GM12878 (cell line): ENCODE measurements around the gene PPA1. TPM values are rescaled to one million over a fixed set of nuclear protein-coding genes. Genes with fewer than 3 reads are reported as not detected.

ENCODE experiments used
- ATAC-seq: fragments of 200-7000 bp; cut with Tn5 transposase; 3 replicates; pipeline ENCODE4 v1.9.1; 2020; ENCODE audit warnings: mild to moderate bottlenecking, moderate library complexity
- BruUV-seq: library from RNA; stranded (reverse); fragments of 400-500 nt; replicated peaks from 2 replicates; lab custom pipeline; 2021; lab: Mats Ljungman, UMichigan
- CTCF ChIA-PET: fragments of 300-600 bp; sonication (Branson Sonifier 250); formaldehyde crosslinking; extraction: SDS; loops from one replicate; lab custom pipeline; 2021; ENCODE audit warnings: inconsistent platforms; lab: Yijun Ruan, JAX
- POLR2A ChIA-PET: fragments of 350-600 bp; formaldehyde crosslinking; extraction: SDS; loops from one replicate; lab custom pipeline; 2021; ENCODE audit warnings: inconsistent platforms; lab: Charles Lee
- RAD21 ChIA-PET: fragments of 300-600 bp; sonication (Branson Sonifier 250); formaldehyde crosslinking; loops from one replicate; lab custom pipeline; 2023; ENCODE audit warnings: antibody characterized with exemption; ENCODE audit not compliant: unreplicated experiment; lab: Charles Lee
- SMC1A ChIA-PET: fragments of 300-600 bp; sonication (Branson Sonifier 250); formaldehyde crosslinking; loops from one replicate; lab custom pipeline; 2023; ENCODE audit not compliant: unreplicated experiment, uncharacterized antibody; lab: Charles Lee
- DNase-seq: peaks from one replicate; pipeline ENCODE4 v3.0.0-alpha.2; 2011; ENCODE audit warnings: low read depth, low spot score
- FAIRE-seq: peaks from 3 replicates; lab custom pipeline; 2011; peaks lifted over from hg19 to GRCh38; lab: Jason Lieb, UNC
- H2AFZ ChIP-seq: 2 replicates; pipeline ENCODE4 v1.6.0; 2011; ENCODE audit warnings: low read depth, low read length, control low read depth; ENCODE audit not compliant: control insufficient read depth
- H3K27ac ChIP-seq: 2 replicates; pipeline ENCODE4 v1.5.1; 2011; ENCODE audit warnings: control low read depth; ENCODE audit not compliant: control insufficient read depth, insufficient read depth
- H3K27me3 ChIP-seq, 2 experiments: replicated peaks in 1 of 2; 2 replicates each; pipeline versions ENCODE4 v1.6.0 to v1.6.1; 2011; ENCODE audit warnings: low read length in 1 of 2; ENCODE audit not compliant: control insufficient read depth in 2 of 2, insufficient read depth in 2 of 2
- H3K36me3 ChIP-seq, 2 experiments: 2 replicates each; pipeline ENCODE4 v1.5.1; 2011; ENCODE audit warnings: low read length in 1 of 2; ENCODE audit not compliant: control insufficient read depth in 2 of 2, insufficient read depth in 2 of 2
- H3K4me1 ChIP-seq: 2 replicates; pipeline ENCODE4 v1.6.1; 2011; ENCODE audit warnings: mild to moderate bottlenecking, low read length, moderate library complexity, mixed read lengths; ENCODE audit not compliant: control insufficient read depth, insufficient read depth
- H3K4me2 ChIP-seq: 2 replicates; pipeline ENCODE4 v1.6.0; 2011; ENCODE audit warnings: control low read depth; ENCODE audit not compliant: control insufficient read depth, insufficient read depth
- H3K4me3 ChIP-seq: fragments of 200-600 bp; sonication (generic); 2 replicates; pipeline ENCODE4 v1.5.1; 2016
- H3K79me2 ChIP-seq: 2 replicates; pipeline ENCODE4 v1.6.0; 2011; ENCODE audit warnings: low read length; ENCODE audit not compliant: control insufficient read depth, insufficient read depth
- H3K9ac ChIP-seq: 2 replicates; pipeline ENCODE4 v1.8.0; 2011; ENCODE audit warnings: low read length, control low read depth, mixed read lengths; ENCODE audit not compliant: control insufficient read depth, insufficient read depth
- H3K9me3 ChIP-seq: replicated peaks from 3 replicates; pipeline ENCODE4 v1.5.1; 2011; ENCODE audit warnings: mild to moderate bottlenecking, low read length; ENCODE audit not compliant: control insufficient read depth, insufficient read depth
- H4K20me1 ChIP-seq: 2 replicates; pipeline ENCODE4 v1.6.0; 2011; ENCODE audit not compliant: control insufficient read depth, insufficient read depth
- CHD1 ChIP-seq: IDR thresholded peaks from 2 replicates; pipeline ENCODE4 v1.6.1; 2012; ENCODE audit warnings: low read depth, low read length, improper control_type of control experiment
- PAX5 ChIP-seq: IDR thresholded peaks from 2 replicates; pipeline ENCODE4 v1.6.1; 2011; ENCODE audit warnings: low read depth, low read length, borderline replicate concordance
- POLR2A ChIP-seq: IDR thresholded peaks from 2 replicates; pipeline ENCODE4 v1.6.1; 2011; ENCODE audit warnings: low read depth, mild to moderate bottlenecking, low read length
- RAD51 ChIP-seq: fragments of 450-650 bp; IDR thresholded peaks from 2 replicates; pipeline ENCODE4 v1.6.1; 2016; ENCODE audit warnings: moderate library complexity, mild to moderate bottlenecking, inconsistent platforms
- RUNX3 ChIP-seq: IDR thresholded peaks from 2 replicates; pipeline ENCODE4 v1.6.1; 2012; ENCODE audit warnings: low read length, inconsistent platforms
- WGBS: methylation state at CpG from one replicate; pipeline ENCODE4 v1.1.6; 2016; ENCODE audit warnings: low lambda C conversion rate; ENCODE audit not compliant: insufficient replicate concordance, insufficient coverage; ENCODE audit errors: missing lambda C conversion rate; 5-methylcytosine and 5-hydroxymethylcytosine counted together
- in situ Hi-C: fragments of 300-500 bp; cut with MboI; formaldehyde crosslinking; loops from 9 replicates; pipeline ENCODE4 v1.14.3; 2018; ENCODE audit warnings: mixed read lengths
- intact Hi-C: fragments of 100-400 bp; cut with micrococcal nuclease; formaldehyde crosslinking; loops from one replicate; pipeline ENCODE4 v1.14.2; 2022; ENCODE audit not compliant: unreplicated experiment
- polyA plus RNA-seq, 11 experiments: library from polyadenylated mRNA; depleted of rRNA in 4 of 11; unstranded in 6 of 11; stranded (reverse) in 5 of 11; fragments of >200 nt; fragmentation: Nextera tagmentation in 4 of 11; fragmentation: Illumina TruSeq in 1 of 11; extraction: Ambion mirVana in 4 of 11; extraction: Trizol in 1 of 11; gene quantifications; 1 replicate in 1 of 11; 2 replicates in 10 of 11; pipeline versions ENCODE4 v1.2.1 to v1.2.3, GENCODE V29; 2011 to 2016; ENCODE audit warnings: inconsistent platforms in 2 of 11, missing spikeins in 2 of 11, low read depth in 1 of 11
- total RNA-seq, 4 experiments: library from RNA; depleted of rRNA in 3 of 4; stranded (reverse); fragments of >200 nt in 3 of 4; fragmentation: Illumina TruSeq in 1 of 4; extraction: Trizol in 1 of 4; gene quantifications; 2 replicates each; pipeline versions ENCODE4 v1.2.1 to v1.2.3, GENCODE V29; 2013 to 2021

The PPA1 gene
- total and polyA plus RNA-seq, 10 of the 15 experiments (the other 5 are each of a cell fraction or from before 2014, with no cell fraction given), result 224 to 452 (median 346) TPM

DNA sequence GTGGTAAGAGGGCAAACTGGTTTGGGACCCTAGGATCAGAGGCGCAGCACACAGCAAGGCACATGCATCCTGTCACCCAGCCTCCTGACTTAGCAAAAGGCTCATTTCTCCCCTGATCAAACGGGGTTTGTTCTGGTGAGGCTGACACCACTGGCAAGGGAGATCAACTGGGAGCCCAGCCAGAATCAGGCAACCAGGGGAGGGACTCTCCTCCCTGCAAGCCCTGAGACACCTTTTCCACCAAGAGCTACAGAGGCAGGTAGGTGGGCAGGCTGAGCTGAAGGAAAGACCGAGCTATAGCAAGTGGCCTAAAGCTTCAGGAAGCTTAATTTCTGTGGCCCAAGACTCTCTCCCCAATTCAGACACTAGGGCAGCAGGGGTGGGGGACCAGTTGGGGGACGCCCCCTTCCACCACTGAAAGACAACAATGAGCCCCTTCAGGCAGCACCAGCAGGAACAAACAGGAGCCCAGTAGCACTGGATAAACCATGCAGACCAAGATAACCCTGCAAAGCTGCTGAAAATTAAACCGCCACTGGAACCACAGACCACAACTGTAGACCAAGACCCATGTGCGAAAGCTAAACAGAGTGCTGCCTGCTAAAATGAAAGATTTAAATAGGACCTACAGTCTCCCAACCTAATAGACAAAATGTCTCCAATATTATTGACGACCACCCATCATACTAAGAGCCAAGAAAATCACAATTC lies 35.8 kb downstream of the PPA1 start:
- RAD21 ChIA-PET, result no interaction called here
- Histone ChIP-seq H2AFZ (no peak overlapping the region), H4K20me1 (peaks cover 2% of the 10 kb centered on the region; the same call in 1 of the 2 replicates), H3K4me2 (no peak overlapping the region), H3K27ac (no peak overlapping the region), H3K36me3 (peaks cover 9 to 22% of the 10 kb centered on the region in 2 experiments), H3K27me3 (no peaks in the 10 kb centered on the region), H3K4me1 (no peaks in the 10 kb centered on the region; the same call in 1 of the 2 replicates), H3K4me3 (no peak overlapping the region), H3K79me2 (no peaks in the 10 kb centered on the region), H3K9me3 (no peaks in the 10 kb centered on the region; the same call in 2 of the 3 replicates), H3K9ac (no peak overlapping the region)
- SMC1A ChIA-PET, result interaction anchor here (0.6 to 3.1 kb wide), 2 partner anchors 51 to 560 kb away, joined by 3 to 13 read pairs; partner anchors contain the start of gene TYSND1
- no TSS peak for BruUV-seq
- CTCF ChIA-PET, result interaction anchor here (0.9 to 3.4 kb wide), 4 partner anchors 23 to 81 kb away, joined by 3 to 15 read pairs (median 8); partner anchors contain the start of gene TYSND1
- no peak for ATAC-seq
- in situ Hi-C loops (no loop called here), intact Hi-C loops (no loop called here)
- POLR2A ChIA-PET, result no interaction called here
- 71% methylated on average over 7 of the region's 7 CpGs for WGBS
- DNase-seq, result no peak
- FAIRE-seq, result no peak
- TF ChIP-seq PAX5 (no peak), RUNX3 (peak; percentile 72)

DNA sequence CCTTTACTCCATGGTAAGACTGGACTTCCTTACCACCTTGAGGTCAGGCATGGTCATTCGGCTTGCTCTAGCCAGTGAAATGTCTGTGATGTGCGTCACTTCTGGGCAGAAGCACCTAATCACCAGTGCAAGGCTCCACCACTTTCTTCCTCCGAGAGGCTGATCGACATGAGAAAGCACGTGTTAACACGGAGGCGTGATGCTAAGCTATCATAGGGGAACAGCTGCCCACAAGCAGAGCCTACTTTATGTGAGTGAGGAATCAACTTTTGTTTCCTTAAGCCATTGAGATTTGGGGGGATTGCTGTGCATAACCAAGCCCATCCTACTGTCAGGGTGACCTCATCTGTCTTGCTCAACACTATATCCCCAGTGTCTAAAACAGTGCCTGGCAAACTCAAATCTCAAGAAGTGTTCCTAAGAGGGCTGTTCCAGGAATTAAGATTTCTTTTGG lies 39.8 kb downstream of the PPA1 start:
- DNase-seq (no peak), ATAC-seq (no peak), FAIRE-seq (no peak)
- Histone ChIP-seq H3K9ac (no peak overlapping the region), H2AFZ (no peak overlapping the region), H3K27me3 (no peaks in the 10 kb centered on the region), H3K36me3 (peaks cover 3 to 6% of the 10 kb centered on the region in 2 experiments; a peak in 3 of 4 replicates), H3K9me3 (no peaks in the 10 kb centered on the region), H4K20me1 (peaks cover 2% of the 10 kb centered on the region; the same call in 1 of the 2 replicates), H3K4me1 (peaks cover 3% of the 10 kb centered on the region; the same call in 1 of the 2 replicates), H3K27ac (no peak overlapping the region), H3K4me3 (no peak overlapping the region), H3K4me2 (no peak overlapping the region), H3K79me2 (no peaks in the 10 kb centered on the region)
- in situ Hi-C loops (no loop called here), intact Hi-C loops (no loop called here)
- SMC1A ChIA-PET, result interaction anchor here (0.6 to 1.8 kb wide), 6 partner anchors 16 to 170 kb away, joined by 3 to 5 read pairs (median 4); partner anchors contain the start of gene TYSND1
- POLR2A ChIA-PET, result no interaction called here
- BruUV-seq, result no TSS peak
- 96% methylated on average over 7 of the region's 7 CpGs for WGBS
- RAD21 ChIA-PET, result interaction anchor here (1.0 to 1.3 kb wide), 3 partner anchors 23 to 171 kb away, joined by 3 to 4 read pairs (median 3); partner anchors contain the start of gene SAR1A
- CTCF ChIA-PET, result interaction anchor here (0.6 to 1.6 kb wide), 5 partner anchors 17 to 132 kb away, joined by 3 to 8 read pairs (median 4); partner anchors contain the start of gene TYSND1
- TF ChIP-seq RAD51 (no peak), POLR2A (peak; percentile 29; the same call in 1 of the 2 replicates), CHD1 (no peak)
